RWPE2 (cell line): Measurements from ENCODE around the gene PPM1L.

Experiments used
- ATAC-seq: fragments of 200-7000 bp; cut with Tn5 transposase; 3 replicates; pipeline ENCODE4 v1.9.1; 2021; ENCODE audit warnings: low read depth
- DNase-seq: peaks from one replicate; pipeline ENCODE4 v3.0.0-alpha.2; 2020; ENCODE audit warnings: low spot score
- H3K27ac ChIP-seq: fragments of 450-650 bp; 2 replicates; pipeline ENCODE4 v1.5.1; 2017; ENCODE audit warnings: mild to moderate bottlenecking; ENCODE audit not compliant: poor library complexity, severe bottlenecking
- H3K27me3 ChIP-seq: fragments of 250-450 bp; sonication (Bioruptor Pico); 2 replicates; pipeline ENCODE4 v1.5.1; 2021; ENCODE audit warnings: mild to moderate bottlenecking, moderate library complexity; ENCODE audit not compliant: insufficient read depth, poor library complexity, severe bottlenecking
- H3K36me3 ChIP-seq: fragments of 250-450 bp; sonication (Bioruptor Pico); 2 replicates; pipeline ENCODE4 v1.5.1; 2020; ENCODE audit warnings: low read depth, mild to moderate bottlenecking, moderate library complexity
- H3K4me1 ChIP-seq: fragments of 250-450 bp; sonication (Bioruptor Pico); 2 replicates; pipeline ENCODE4 v1.5.1; 2021; ENCODE audit warnings: mild to moderate bottlenecking, moderate library complexity; ENCODE audit not compliant: insufficient read depth, poor library complexity, severe bottlenecking
- H3K4me3 ChIP-seq: fragments of 250-450 bp; sonication (Bioruptor Pico); 2 replicates; pipeline ENCODE4 v1.5.1; 2021; ENCODE audit warnings: mild to moderate bottlenecking, moderate library complexity; ENCODE audit not compliant: severe bottlenecking
- H3K9me3 ChIP-seq: fragments of 250-450 bp; sonication (Bioruptor Pico); 2 replicates; pipeline ENCODE4 v1.5.1; 2021; ENCODE audit warnings: mild to moderate bottlenecking, moderate library complexity; ENCODE audit not compliant: severe bottlenecking
- CTCF ChIP-seq: fragments of 450-650 bp; IDR thresholded peaks from one replicate; pipeline ENCODE4 v1.5.1; 2017; ENCODE audit warnings: mild to moderate bottlenecking, moderate library complexity; ENCODE audit not compliant: poor library complexity, severe bottlenecking

The PPM1L gene

DNA sequence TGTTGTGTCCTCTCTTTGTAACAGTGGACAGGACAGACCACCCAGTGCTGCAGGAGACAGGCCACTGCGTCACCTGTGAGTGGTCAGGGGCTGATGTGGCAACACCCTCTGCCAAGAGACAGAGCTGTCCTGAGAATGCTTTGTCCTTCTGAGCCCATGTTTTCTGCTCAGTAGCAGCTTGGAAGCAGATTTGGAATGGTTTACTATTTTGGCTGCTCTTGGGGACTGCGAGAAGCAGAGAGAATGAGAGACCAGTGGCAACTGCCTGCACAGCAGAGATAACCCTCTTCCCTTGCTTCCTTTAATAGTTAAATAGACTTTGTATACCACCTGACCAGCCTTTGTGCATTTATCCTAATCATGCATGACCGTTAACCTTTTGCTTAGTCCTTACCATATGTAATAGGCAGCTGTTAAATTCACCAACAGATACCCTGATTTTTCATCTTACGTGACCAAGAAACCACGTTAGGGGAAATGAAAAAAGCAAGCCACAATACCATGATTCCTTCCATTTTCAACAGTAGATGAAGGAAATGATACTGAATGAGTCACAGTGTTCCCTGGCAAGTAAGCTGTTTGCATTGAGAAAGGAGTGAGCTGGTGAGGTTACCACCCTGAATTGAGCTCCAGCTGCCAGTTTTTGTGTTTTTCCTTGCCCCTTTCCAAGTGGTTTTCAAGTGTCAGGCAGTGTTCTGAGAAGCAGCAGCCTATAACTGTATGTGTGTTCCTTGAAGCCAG, 313.6 kb downstream of the PPM1L start:
- Histone ChIP-seq H3K27ac (peak overlapping the region; percentile 28), H3K27me3 (no peaks in the 10 kb centered on the region), H3K4me3 (no peak overlapping the region), H3K9me3 (no peaks in the 10 kb centered on the region), H3K36me3 (no peaks in the 10 kb centered on the region), H3K4me1 (peaks cover 8% of the 10 kb centered on the region)
- DNase-seq (no peak), ATAC-seq (peak; percentile 97)
- no peak for TF ChIP-seq CTCF

DNA sequence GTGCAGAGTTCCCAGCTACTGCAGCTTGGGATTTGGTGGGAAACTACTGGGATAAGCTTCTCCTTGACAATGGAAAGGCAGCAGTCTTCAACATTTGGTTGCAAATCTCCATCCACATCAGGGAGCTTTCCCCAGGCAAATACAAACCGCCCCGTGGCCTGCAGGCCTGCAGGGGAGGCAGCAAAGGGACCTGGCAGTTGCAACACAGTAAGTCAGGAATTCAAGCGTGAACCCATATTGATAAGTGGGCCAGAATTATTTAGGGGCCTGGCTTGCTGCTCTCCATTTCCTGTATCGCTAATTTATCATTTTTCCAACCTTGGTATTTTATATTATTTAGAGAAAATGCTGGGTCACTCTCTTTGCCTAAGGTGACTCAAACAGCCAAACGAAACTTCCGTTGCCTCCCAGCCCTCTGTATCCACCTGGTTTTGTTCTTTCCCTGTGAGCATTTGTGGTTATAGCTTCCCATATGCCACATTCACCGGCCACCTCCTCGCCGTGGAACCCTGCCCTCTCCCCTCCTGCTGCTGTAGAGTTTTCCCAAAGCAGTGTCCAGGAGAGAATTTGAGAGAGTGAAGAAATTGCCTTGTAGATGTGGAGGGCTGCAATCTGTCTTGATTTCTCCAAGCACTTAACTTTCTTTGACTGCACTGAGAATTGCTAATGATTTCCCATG, 314.4 kb downstream of the PPM1L start:
- H3K27ac ChIP-seq: peak overlapping the region; percentile 28
- ATAC-seq (no peak; the same call in 1 of the 3 replicates), DNase-seq (no peak)

DNA sequence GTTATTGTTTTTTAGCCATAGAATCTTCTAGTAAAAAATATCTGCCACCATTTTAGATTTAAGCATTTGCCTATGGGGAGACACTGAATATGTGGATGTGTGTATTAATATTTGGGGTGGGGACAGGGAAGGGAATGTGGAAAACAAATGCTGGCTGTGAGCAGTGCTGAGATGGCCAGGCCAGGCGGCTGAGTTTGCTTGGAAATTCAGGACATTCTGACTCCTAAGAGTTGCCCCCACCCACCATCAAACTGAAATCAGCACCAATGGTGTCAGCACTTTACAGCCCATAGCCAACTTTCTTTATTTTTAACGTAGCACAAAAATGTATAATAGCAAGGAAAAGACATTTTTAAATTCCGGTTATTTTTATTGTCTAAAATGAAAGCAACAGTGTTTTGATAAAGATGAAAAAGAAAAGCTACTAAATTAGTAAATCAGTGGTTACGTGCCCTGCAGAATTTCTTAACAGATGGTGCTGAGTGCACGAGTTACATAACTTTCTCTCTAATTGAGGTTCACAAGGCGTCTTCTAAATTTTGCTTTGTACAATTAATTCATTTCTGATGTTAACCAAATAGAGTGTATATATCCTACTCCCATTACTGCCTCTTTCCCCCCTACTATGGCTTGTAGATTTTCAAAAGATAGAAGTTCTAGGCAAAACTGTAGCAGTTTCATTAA, 315.1 kb downstream of the PPM1L start:
- Histone ChIP-seq H3K9me3 (no peaks in the 10 kb centered on the region), H3K36me3 (no peaks in the 10 kb centered on the region), H3K27me3 (no peaks in the 10 kb centered on the region), H3K4me3 (no peak overlapping the region), H3K4me1 (peaks cover 8% of the 10 kb centered on the region), H3K27ac (no peak overlapping the region)
- no peak for ATAC-seq
- DNase-seq: no peak
- TF ChIP-seq CTCF: no peak

More for the DNA sequence above, 314.4 kb downstream of the PPM1L start:
- Histone ChIP-seq H3K36me3 (no peaks in the 10 kb centered on the region), H3K4me1 (peaks cover 8% of the 10 kb centered on the region), H3K27me3 (no peaks in the 10 kb centered on the region), H3K9me3 (no peaks in the 10 kb centered on the region), H3K4me3 (no peak overlapping the region)
- TF ChIP-seq CTCF: no peak

GRCh38 chr3:161072211-161072621, 316.2 kb downstream of the PPM1L start:
- DNase-seq (no peak), ATAC-seq (no peak)
- Histone ChIP-seq H3K4me1 (peaks cover 8% of the 10 kb centered on the region), H3K4me3 (no peak overlapping the region), H3K27me3 (no peaks in the 10 kb centered on the region), H3K9me3 (no peaks in the 10 kb centered on the region), H3K27ac (no peak overlapping the region), H3K36me3 (no peaks in the 10 kb centered on the region)
- TF ChIP-seq CTCF: no peak
